GM20000 (cell line): Measurements from ENCODE around the gene XCL2.

ENCODE experiments used
- DNase-seq: peaks from one replicate; pipeline ENCODE4 v3.0.0; 2012; ENCODE audit warnings: low spot score
- TF ChIP-seq, protein P1 (sequence below): IDR thresholded peaks from 2 replicates; pipeline ENCODE4 v1.5.1; 2012; ENCODE audit warnings: mild to moderate bottlenecking, control low read depth; ENCODE audit errors: extremely low read depth, missing control alignments

Gene XCL2

DNA sequence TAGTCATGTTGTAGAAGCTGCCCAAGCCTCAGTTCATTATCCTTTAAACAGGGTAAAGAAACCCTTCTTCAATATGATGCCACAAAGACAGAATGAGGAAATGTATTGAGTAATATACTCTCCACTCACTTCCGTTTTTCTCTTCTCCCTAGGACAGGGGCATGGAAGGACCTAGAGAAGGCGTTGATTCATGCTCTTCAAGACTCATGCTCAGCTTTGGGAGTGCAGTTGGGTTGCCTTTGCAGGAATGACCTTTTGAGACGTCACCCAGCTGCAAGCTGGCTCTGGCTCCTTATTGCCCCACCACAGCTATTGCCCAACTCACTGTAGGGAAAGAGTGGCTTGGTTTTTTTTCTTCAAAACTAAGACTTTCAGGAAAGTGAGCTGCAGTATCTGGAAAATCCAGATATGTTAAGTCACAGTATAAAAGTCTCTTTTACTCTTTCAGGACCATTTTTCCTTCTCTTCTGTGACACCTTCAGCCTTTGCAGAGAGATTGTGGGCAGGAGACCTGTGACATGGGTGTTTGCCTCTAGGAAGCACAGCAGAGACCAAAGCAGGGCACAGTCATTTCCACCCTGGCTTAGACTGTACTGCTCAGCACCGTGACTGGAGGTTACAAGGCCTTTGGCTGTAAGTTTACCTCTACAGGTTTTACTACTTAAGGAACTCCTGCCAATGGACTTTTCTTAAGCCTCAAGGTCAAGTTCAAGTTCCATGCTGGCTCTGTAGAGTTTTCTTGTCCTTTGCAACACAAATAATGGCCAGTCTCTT lies 39.5 kb downstream of the XCL2 start:
- TF ChIP-seq, protein P1, sequence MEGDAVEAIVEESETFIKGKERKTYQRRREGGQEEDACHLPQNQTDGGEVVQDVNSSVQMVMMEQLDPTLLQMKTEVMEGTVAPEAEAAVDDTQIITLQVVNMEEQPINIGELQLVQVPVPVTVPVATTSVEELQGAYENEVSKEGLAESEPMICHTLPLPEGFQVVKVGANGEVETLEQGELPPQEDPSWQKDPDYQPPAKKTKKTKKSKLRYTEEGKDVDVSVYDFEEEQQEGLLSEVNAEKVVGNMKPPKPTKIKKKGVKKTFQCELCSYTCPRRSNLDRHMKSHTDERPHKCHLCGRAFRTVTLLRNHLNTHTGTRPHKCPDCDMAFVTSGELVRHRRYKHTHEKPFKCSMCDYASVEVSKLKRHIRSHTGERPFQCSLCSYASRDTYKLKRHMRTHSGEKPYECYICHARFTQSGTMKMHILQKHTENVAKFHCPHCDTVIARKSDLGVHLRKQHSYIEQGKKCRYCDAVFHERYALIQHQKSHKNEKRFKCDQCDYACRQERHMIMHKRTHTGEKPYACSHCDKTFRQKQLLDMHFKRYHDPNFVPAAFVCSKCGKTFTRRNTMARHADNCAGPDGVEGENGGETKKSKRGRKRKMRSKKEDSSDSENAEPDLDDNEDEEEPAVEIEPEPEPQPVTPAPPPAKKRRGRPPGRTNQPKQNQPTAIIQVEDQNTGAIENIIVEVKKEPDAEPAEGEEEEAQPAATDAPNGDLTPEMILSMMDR: no peak
- peak; percentile 21 for DNase-seq

DNA sequence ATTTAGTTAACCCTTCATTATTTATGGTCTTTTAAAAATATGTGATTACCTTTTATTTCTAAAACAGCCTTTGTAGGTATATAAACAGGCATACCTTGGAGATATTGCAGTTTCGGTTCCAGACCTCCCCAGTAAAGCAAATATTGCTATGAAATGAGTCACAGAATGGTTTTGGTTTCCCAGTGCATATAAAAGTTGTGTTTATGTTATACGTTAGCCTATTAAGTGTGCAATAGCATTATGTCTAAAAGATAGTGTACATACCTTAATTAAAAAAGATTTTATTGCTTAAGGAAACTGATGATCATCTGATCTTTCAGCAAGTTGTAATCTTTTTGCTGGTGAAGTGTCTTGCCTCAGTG lies 44.1 kb downstream of the XCL2 start:
- DNase-seq: no peak
- TF ChIP-seq, protein P1: no peak

DNA sequence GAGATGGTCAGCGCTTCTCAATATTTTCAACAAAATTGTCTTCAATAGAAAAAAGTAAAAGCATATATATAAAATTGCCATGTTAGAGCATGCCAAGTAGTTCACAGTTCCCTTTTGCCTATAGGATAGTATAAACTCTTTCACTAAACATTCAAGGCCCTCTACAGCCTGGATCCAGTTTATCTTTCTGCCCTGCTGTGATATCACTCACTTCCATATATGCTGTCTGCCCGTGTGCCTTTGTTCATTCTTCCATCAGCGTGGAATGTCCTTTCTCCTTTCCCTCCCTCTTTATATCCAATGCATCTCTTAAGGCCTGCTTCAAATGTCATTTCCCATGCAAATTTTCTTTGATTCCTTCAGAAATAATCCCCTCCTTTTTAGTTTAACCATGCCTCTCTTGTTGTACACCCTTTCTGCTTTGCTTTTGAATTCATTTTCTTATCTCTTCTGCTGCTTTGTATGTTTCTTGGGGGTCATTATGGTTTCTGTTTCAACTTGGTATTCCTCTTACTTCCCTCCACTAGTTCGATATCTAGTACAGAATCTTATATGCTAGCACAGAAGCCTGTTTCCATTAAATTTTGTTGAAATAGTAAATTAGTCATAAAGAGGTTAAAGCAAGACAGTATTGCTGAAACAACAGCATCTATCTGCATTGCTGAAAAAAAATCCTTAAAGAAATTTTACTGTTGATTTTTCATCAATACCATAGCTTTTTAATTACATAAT lies 44.7 kb downstream of the XCL2 start:
- DNase-seq: no peak
- TF ChIP-seq, protein P1: no peak

DNA sequence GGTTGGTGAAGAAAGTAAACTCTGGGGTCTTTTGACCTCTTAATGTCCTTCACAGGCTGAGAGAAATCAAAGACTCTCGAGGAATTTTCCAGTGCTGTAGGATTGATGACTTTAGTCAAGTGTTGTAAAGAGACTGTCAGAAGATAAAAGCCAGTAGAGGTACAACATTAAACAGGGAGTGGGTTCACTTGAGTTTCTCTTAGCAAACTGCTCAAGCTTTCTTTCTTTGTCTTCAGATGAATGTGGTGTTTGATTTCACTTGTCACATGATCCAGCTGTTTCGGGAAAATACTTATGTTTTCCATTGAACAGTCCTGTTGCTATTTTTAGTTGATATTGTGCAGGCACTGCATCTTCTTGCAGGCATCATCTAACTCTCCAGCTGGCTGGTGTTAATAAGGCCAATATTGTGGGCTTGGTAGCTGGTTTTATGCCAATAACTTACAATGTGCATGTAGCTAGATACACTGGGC lies 45.6 kb downstream of the XCL2 start:
- no peak for DNase-seq
- TF ChIP-seq, protein P1: no peak

DNA sequence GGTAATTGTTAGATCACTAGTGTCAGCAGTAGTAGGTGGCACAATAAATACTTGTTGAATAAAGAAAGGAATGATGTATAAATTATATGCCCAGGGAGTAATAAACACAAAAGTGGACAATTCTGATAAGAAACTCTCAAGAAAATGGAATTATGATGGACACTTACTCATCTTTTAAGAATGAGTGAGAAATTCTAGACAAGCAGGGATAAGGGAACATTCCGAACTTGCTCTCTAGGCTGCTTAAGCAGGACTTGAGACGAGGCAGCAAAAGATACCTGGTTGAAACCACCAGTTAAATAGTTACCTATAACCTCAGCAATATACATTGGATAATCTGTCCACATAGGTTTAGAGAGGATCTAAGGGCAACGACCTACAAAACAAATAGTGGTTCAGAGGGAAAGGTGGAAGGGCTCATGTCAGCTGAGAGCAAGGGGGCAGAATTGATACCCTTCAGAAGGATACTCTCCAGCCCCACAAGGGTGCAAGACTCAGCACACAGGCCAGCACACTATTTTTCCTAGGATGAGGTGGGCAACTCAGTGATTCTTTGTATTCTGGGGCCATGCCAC lies 46.3 kb downstream of the XCL2 start:
- TF ChIP-seq, protein P1: no peak
- no peak for DNase-seq

DNA sequence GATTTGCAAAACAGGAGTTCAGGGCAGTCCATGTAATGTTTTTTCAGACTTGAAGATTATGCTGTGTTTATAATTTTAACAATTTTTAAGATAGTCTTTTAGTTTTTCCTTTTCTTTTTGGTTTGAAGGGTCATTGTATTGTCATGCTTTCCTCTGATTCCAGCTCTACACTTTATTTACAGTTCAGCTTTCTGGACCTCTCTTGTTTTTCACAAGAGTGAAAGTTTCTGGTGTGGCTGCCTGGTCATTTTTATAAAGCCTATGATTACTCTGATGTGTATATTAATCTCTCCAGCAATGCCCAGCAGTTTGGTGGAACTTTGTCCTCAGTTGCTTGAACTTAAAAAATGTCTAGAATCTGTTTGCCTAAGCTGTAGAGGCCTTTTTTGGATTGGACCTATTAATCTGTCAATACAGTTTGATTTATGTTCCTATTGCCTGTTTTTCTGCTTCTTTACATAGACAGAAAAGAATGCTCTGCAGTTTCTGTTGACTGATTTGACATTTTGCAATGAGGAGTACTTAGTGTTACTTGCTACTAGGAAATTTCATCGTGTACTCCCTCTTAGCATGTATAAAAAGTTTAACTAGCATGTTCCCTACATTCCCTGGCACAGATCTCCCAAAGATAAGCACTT lies 52.2 kb downstream of the XCL2 start:
- TF ChIP-seq, protein P1: no peak
- DNase-seq: no peak
